Measurements from ENCODE around the gene ASXL2.

GRCh38 chr2:25709349-25709748 is 168.9 kb downstream of the ASXL2 start:
- TF ChIP-seq POLR2A (IDR thresholded peaks at IDR 0.05; ENCODE audit: low read depth, low read length) (no peak), SPI1 (IDR thresholded peaks at IDR 0.05; ENCODE audit: low read depth, low read length) (no peak), PAX5 (IDR thresholded peaks at IDR 0.05; ENCODE audit: insufficient read depth, low read length, severe bottlenecking) (no peak), POLR2AphosphoS5 (IDR thresholded peaks at IDR 0.05; ENCODE audit: low read depth, low read length) (no peak), TAF1 (IDR thresholded peaks at IDR 0.05; ENCODE audit: low read depth, low read length) (no peak)
